Stromal cell of bone marrow (primary cell): ENCODE results near the gene TSPAN3.
A peak's percentile ranks its signal among the peaks of the same experiment; 100 is the strongest.

Experiments
- DNase-seq: peaks from one replicate; pipeline ENCODE4 v3.0.0-alpha.2; 2012; ENCODE audit warnings: low read depth

Gene TSPAN3

DNA sequence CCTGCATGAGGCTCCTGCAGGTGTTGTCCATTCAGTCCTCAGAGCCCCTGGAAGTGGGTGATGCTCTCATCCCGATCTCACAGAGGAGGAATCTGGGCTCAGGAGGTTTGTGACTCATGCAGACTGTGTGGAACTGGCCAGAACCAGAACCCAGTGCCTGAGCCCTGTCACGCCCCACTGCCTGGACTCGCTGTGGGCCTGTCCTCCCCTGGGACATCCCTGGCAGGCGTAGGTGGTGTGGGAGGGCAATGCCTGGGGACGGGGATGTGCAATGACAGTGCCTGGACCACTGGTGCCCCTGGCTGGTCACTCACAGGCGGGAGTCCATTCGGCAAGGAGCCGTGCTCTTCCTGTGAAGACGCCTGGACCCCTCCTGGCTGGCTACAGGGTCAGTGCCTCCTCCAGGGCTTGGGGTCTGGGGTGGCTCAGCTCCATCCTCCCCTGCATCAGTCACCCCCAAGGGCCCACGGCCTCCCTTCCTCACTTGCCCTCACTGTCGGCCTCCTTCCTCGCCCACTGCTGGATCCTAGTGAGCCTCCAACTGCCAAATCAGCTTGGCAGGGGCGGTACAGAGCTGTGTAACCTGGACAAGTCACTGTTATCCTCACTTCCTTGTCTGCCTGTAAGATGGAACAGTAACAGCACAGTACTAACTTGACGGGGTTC lies 61.1 kb downstream of the TSPAN3 start:
- no peak for DNase-seq

DNA sequence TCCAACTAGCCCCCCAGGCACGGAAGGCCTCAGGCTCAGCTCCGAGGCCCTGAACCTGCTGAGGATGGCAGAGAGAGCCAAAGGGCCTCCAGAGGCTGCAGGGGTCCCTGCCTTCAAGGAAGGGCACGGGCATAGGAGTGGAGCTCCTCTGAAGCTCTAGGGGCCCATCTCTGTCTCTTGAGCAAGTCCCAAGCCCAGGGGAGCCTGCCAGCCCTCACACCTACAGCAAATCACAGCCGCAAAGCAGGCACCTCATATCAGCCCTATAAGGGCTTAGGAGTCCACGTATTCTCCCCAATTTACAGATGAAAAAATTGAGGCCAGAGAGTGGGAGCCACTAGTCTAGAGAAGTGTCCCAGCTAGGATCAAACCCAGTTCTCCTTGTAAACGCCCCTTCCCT lies 61.7 kb downstream of the TSPAN3 start:
- DNase-seq, result no peak

DNA sequence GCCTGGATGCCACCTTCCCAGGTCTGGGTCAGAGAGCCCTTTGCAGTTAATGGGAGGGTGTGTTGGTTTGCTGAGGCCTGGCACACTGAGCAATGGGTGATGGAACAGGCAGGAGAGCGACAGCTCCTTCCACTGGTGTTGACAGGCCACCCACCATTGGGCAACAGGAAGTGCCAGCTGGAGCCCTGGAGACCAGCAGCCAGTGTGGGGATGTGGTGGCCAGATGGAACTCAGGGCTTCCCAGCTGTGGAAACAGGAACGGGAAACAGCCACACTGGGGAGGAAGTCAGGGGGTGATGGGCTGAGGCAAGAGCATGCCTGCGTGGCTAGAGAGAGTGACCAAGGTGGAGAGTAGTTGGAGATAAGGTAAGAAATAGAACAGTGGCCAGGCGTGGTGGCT lies 66.7 kb downstream of the TSPAN3 start:
- DNase-seq, result no peak

DNA sequence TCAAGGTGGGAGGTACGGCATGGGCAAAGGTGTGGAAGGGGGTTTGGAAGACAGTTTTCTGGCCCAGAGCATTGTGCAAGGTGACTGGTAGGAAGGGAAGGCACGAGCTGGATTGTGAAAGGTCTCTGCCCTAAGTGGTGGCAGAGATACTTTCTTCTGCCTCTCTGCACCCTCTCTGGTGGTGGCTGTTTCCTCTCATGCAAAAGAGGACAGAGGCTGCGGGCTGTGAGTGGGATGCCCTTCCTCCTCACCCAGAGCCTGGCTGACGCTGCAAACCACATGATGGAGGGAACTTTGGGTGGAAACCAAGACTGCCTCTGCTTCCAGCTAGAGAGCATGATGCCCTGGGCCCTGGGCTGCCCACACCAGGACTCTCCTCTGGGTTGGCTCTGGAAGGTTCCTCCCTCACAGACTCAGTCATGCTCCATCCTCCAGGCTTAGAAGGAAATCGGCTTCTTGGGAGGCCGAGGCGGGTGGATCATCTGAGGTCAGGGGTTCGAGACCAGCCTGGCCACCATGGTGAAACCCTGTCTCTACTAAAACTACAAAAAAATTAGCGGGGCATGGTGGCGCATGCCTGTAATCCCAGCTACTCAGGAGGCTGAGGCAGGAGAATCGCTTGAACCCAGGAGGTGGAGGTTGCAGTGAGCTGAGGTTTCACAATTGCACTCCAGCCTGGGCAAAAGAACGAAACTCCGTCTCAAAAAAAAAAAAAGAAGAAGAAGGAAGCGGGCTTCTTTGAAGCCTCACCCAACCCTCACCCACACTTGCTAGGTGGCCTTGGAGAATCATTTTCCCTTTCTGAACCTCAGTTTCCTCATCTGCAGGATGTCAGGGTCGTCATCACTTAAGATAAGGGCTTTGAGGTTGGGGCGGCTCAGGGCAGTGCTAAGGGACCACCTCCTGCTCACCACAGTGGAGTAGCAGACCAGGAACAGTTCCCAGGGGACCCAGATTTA lies 67.7 kb downstream of the TSPAN3 start:
- DNase-seq, result no peak

DNA sequence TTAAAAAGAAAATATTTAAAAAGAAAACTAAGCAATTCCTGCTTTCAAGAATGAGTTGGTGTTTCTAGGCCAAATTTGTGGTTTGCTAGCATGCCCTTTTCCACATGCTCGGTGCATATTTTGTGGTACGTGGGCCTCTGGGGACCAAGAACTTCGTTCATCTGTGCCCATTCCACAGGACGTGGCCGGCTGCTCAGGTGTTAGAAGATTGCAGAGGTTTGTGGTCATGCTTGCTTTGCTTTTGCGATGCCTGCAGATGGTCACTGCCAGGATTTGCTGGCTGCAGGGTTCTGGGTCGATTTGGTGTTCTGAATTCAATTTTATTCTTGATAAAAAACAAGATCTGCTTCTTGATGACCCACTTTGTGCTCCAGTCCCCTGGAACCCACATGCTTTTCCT lies 68.5 kb downstream of the TSPAN3 start:
- no peak for DNase-seq

DNA sequence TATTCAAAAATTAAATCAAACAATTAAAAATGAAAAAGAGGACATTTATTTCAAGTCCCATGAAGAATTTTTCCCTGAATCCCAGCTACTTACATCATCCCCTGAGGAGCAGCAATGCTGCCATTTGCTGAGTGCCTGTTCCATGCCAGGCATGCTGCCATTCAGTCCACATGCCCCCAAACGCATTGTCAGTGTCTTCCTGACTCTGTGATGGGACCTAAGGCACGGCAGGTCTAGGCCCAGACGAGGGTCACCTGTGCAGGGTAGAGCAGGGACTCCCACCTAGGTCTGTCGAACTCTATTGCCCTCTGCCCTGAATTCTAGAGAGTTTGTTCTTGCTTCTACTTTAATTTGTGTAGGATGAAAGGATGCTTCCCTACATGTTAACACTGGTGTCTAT lies 68.9 kb downstream of the TSPAN3 start:
- DNase-seq, result no peak

DNA sequence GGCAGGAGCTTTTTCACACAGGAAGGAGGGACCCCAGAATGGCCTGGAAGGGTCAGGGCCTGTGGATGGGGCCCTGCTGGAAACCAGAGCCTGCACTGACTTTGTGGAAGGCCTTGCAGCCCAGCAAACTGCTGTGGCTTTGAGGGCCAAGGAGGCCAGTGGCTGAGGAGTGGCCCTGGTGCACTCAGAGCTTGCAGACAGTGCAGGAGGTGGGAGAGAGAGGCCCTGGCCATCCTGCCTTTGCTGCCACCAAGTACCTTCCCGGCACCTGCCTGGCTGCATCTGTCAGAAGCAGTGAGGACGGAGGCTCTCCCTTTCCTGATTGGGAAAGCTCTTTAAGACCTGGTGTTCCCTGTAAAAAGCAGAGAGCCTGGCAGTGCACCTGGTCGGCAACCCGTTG lies 69.6 kb downstream of the TSPAN3 start:
- DNase-seq, result no peak

DNA sequence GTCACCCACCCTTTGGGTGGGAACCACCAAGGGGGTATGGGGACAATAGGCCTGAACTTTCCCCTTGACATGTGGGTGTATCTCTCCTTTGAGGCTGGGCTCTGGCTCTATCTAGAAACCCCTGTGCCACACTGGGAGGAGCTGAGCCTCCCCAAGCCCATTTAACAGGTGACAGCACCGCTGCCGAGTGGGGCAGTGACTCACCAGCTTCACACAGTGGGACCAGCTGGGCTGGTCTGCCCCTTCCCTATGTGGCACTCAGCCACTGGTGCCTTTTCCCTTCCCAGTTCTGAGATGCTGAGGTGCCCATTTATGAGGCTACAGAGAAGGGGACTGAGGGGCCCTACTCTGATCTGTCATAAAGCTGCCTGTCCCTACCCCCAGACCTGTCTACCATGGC lies 70.9 kb downstream of the TSPAN3 start:
- no peak for DNase-seq

DNA sequence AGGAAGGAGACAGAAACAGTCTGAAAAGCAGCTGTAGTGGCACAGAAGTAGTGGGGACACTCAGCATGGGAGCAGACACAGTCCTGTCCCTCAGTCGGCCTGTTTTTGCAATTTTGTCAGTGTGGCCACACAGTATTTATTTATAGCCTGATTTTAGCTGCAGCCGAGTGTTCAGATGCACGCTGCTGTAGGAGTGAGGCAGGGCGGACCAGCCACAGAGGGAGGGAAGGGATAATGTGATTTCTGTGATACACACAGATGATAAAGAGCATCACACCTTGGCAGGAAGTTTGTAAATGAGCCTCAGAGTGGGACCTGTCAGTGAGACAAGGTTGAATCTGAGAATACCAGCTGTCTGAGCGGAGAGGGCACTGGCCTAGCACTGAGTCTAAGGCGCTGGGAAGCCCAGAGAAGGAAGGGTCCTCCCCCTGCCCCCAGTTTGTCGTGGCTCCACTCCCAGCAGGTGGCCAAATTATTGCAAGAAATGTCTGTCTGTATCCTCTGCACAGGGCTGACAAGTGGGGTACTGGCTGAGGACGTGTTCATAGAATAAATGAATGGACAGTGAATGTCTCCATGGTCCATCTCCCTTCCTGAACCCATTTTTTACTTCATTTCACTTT lies 72.1 kb downstream of the TSPAN3 start:
- DNase-seq, result no peak

DNA sequence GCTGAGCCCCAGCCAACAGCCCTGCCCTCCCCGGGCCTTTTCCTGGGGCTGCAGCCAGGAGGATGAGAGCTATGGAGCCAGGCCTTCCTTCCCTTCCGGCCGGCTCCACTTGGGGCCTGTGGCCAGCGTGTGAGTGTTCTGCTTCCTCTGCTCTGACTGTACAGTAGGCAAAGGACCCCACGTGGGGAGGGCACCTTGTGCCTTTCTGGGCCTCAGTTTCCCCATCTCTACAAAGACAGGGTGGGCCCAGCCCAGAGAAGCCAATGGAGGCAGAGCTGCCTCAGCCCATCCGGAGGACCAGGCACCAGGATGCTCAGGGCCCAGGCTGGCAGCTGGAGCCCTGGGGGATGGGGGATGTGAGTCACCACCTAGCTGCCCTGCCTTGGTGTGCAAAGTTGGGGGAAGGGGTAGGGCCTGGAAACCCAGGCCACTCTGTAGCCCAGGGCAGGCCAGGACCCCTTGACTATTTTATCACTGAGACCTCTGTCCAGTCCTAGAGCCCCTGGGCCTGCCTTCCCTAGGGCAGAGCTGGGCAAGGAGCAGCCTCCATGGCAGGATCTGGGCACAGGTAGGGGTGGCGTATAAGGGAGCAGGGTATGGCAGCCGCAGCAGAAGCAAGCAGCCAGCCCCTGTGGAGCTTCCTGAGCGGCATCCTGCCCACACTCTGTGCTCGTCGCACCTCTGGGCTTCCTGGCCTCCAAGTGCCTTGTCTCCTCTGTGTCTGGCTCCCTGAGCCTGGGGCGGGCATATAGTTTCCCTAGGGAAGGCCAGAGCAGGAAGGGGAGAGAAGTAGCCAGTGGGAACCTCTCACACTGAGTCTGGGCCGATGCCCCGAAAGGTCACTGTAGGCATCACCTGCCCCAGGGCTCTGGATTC lies 74.1 kb downstream of the TSPAN3 start:
- peak; percentile 43 for DNase-seq

DNA sequence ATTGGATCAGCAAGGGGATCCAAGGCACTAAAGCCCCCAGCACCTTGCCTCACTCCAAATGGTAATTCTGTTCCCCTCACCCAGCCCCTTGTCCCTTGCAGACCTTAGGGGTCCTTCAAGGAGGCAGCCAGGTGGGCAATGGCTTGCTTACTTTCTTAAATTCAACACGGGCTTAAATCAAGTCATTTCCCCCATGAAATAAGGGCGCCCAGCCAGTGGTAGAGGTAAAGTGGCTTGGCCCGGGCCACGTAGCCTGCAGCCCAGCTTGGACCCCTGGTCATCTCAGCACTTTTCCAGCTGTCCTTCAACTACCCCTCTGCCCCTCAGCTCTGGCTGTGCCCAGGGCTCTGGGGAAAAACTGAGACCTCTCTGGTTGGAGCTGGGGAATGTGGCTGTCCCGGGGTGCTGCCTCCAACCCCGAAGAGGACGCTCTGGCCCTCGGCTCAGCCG lies 74.8 kb downstream of the TSPAN3 start:
- DNase-seq, result no peak

DNA sequence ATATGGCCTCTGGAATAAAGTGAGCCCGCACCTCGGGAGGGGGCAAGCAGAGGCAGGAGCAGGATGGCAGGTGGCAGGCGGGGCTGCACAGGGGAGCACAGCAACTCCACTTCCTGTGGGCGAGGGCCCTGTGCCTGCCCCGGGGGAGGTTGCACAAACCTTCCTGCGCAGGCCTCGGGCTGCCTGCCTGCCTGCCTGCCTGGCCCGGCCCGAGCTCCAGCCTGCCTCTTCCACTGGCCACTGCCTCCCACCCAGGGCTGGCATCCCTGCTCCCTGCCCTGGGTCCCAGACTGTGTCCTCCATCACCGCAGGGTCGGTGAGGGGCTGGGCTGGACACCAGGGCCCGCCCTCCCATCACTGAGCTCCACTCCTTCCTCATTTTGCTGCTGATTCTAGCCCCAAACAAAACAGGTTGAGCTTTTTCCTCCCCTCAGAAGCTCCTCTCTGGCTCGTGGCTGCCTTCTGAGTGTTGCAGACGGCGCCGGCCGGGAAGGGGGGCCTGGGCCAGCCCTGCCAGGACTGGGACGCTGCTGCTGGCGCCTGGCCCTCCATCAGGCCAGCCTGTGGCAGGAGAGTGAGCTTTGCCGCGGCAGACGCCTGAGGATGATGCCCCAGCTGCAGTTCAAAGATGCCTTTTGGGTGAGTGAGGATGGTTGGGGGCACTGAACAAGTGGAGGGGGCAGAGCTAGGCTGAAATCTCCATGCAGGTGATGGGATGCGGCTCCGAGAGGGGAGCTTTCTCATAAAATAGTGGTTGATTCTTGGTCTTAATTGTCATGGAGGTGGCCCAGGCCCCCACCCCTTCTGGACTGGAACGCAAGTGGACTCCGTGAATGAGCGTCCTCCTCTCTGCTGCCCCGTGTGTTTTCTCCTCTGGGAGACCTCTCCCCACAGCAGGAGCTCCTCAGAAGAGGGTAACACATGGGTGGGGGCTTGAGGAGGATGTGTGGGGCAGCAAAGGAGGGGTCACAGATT lies 75.7 kb downstream of the TSPAN3 start, which contains the start of gene PSTPIP1:
TSS of gene PSTPIP1 (plus strand) at position 156 of the 975 bp plus-strand sequence. CDS start at position 604, 448 bp downstream.
- no peak for DNase-seq

DNA sequence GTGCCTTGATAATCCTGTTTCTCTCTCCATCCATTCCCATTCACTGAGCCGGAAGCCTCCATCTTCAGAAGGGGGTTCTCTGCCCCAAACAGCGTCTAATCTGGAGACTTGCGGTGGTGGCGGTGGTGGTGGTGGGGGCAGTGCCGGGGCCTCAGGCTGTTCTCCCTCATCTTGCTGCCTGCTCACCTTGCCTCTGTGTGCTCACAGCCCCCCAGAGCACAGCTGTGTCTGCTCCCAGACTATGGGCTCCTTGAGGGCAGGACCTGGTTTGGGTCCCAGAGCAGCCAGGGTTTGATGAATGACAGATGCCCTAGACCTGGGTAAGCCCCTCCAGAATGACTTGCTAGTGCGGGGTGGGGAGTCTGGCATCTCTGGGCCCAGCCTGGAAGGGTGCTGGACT lies 76.4 kb downstream of the TSPAN3 start:
- DNase-seq, result no peak

DNA sequence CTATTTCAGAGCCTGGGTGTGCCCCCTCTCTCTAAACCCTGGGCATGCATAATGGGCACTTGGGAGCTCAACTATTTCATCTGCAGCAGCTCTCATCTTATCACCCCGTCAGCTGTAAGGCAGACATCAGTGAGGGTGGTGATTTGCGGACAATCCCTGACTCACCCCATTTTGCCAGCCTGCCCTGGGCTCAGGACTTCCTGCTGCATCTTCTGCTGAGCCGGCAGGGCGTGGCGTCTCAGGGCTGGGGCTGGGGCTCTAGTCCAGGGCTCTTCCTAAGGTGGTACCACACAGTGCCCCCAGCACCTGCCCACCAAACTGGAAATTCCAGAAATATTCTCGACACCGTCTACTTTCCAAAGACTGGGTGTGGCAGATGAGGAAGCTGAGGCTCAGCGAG lies 76.9 kb downstream of the TSPAN3 start:
- no peak for DNase-seq

DNA sequence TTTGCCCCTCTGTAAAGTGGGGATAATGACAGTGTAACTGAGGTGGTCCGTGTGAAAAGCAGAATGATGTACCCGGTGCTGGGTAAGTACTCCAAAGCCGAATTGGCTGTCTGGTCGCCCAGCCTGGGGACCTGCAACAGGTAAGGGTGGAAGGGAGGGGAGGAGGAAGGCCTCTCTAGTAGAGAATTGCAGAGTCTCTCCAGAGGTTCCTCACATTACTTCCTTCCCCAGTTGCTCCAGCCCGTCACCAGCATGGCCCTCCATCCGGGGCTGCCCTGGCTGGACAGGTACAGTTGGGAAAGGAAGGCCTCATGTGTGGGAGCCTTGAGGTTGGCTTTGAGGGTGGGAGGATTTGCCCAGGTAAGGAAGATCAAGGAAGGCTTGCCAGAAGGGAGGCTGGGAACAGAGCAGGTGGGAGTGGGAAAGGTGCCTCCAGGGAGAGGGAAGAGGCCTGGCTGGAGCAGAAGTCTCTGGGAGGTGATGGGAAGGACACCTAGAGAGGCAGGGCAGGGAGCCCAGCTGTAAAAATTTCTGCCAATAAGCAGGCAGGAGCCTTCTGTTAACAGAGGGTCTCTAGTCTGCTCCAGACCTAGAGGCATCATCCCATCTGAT lies 77.7 kb downstream of the TSPAN3 start:
- no peak for DNase-seq

DNA sequence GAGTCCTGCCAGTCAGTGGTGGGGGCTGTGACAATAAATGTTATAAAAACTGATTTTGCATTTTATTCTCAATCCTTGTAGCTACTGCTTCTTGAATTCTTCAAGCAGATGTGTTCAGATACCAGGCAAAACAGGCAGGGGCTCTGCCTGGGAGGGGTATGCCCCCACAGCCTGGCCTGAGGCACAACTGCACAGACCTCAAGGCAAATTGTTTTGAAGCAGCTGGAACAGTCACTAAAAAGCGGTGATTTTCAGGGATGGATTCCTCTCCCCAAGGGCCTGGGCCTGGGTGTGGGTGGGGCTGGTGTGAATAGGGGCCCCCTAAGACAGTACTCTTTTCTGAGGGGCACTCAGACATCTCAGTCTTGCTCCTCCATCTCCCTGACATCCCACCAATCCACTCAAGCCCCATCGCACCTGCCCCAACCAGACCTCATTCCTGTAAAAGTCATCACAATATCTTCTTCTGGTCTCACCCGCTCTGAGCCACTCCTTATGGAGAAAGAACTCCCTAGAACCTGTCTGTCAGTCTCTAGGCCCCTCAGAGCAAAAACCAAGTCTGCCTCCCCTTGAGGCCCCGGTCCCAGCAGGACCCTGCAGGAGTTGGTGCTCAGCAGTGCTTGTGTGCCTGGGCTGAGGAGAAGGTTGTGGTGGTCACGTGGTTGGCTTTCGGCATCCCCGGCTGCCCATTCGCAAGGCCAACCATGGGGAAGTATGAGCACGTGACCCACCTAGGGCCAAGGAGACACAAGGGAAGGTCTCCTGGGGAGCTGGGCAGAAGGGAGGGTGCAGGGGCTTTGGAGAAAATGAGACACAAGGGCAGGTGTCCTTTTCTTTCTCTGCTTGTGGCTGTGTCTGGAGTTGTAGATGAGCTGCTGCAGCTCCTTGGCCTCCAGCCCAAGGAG lies 78.9 kb downstream of the TSPAN3 start:
- DNase-seq, result no peak
